Endothelial cell of umbilical vein (primary cell): ENCODE data around the gene SMAD2. TPM values are rescaled to one million over a fixed set of nuclear protein-coding genes. Genes with fewer than 3 reads are reported as not detected.

Experiments
- BruUV-seq: library from RNA; stranded (reverse); fragments of 400-500 nt; replicated peaks from 2 replicates; lab custom pipeline; 2021; lab: Mats Ljungman, UMichigan
- CTCF ChIA-PET: fragments of 300-600, 350-600 bp; sonication (Branson Sonifier 250); formaldehyde crosslinking; loops from one replicate; lab custom pipeline; 2021; ENCODE audit warnings: antibody characterized with exemption, inconsistent platforms; lab: Charles Lee
- POLR2A ChIA-PET: fragments of 300-600, 350-600 bp; sonication (Branson Sonifier 250); formaldehyde crosslinking; loops from one replicate; lab custom pipeline; 2021; ENCODE audit warnings: antibody characterized with exemption, inconsistent platforms; lab: Charles Lee
- DNase-seq: peaks from one replicate; pipeline ENCODE4 v3.0.0-alpha.2; 2011; ENCODE audit warnings: low read depth, low spot score
- FAIRE-seq: peaks from 2 replicates; lab custom pipeline; 2011; peaks lifted over from hg19 to GRCh38; lab: Jason Lieb, UNC
- H2AFZ ChIP-seq: 2 replicates; pipeline ENCODE4 v1.6.0; 2012; ENCODE audit warnings: low read depth, low read length, control low read depth, inconsistent platforms
- H3K27ac ChIP-seq: 2 replicates; pipeline ENCODE4 v1.5.1; 2011; ENCODE audit warnings: low read depth, mild to moderate bottlenecking, control low read depth, low read length, moderate library complexity; ENCODE audit not compliant: insufficient read depth
- H3K27me3 ChIP-seq, 2 experiments: 2 replicates each; pipeline versions ENCODE4 v1.6.0 to v1.6.1; 2011; ENCODE audit warnings: low read length in 2 of 2, mixed read lengths in 1 of 2; ENCODE audit not compliant: control insufficient read depth in 2 of 2, insufficient read depth in 2 of 2
- H3K36me3 ChIP-seq, 2 experiments: 2 replicates in 1 of 2; 3 replicates in 1 of 2; pipeline ENCODE4 v1.5.1; 2011; ENCODE audit warnings: low read length in 2 of 2, mild to moderate bottlenecking in 1 of 2, moderate library complexity in 1 of 2; ENCODE audit not compliant: control insufficient read depth in 2 of 2, insufficient read depth in 2 of 2; ENCODE audit errors: extremely low read depth in 1 of 2
- H3K4me1 ChIP-seq: 3 replicates; pipeline ENCODE4 v1.5.1; 2011; ENCODE audit warnings: mild to moderate bottlenecking, low read length; ENCODE audit not compliant: control insufficient read depth, insufficient read depth; ENCODE audit errors: extremely low read depth
- H3K4me2 ChIP-seq: 2 replicates; pipeline ENCODE4 v1.6.1; 2011; ENCODE audit warnings: low read length, control low read depth, mixed read lengths; ENCODE audit not compliant: insufficient read depth
- H3K4me3 ChIP-seq, 3 experiments: fragments of 200-600 bp in 1 of 3; sonication (generic), shearing (Covaris generic) in 1 of 3; replicated peaks in 1 of 3; 2 replicates each; pipeline ENCODE4 v1.5.1; 2011 to 2016; ENCODE audit warnings: control low read depth in 3 of 3, low read length in 3 of 3, mild to moderate bottlenecking in 2 of 3, inconsistent platforms in 1 of 3, low read depth in 1 of 3, moderate library complexity in 1 of 3; ENCODE audit not compliant: insufficient read depth in 1 of 3
- H3K79me2 ChIP-seq: 2 replicates; pipeline ENCODE4 v1.6.0; 2012; ENCODE audit warnings: low read length, inconsistent platforms; ENCODE audit not compliant: control insufficient read depth, insufficient read depth
- H3K9ac ChIP-seq: replicated peaks from 2 replicates; pipeline ENCODE3; 2011; ENCODE audit warnings: low read length, control low read depth; ENCODE audit not compliant: insufficient read depth; ENCODE audit errors: extremely low read depth
- H3K9me1 ChIP-seq: replicated peaks from 3 replicates; pipeline ENCODE4 v1.6.0; 2011; ENCODE audit warnings: mild to moderate bottlenecking, low read length; ENCODE audit not compliant: control insufficient read depth, insufficient read depth; ENCODE audit errors: extremely low read depth
- H3K9me3 ChIP-seq: replicated peaks from 2 replicates; pipeline ENCODE4 v1.5.1; 2012; ENCODE audit warnings: low read length, inconsistent platforms; ENCODE audit not compliant: control insufficient read depth, insufficient read depth
- H4K20me1 ChIP-seq: replicated peaks from 2 replicates; pipeline ENCODE3; 2011; ENCODE audit warnings: mild to moderate bottlenecking, low read length; ENCODE audit not compliant: control insufficient read depth, insufficient read depth; ENCODE audit errors: extremely low read depth
- EZH2 ChIP-seq: IDR thresholded peaks from 2 replicates; pipeline ENCODE4 v1.6.1; 2012; ENCODE audit warnings: borderline replicate concordance, low read depth, mild to moderate bottlenecking, moderate library complexity, low read length, inconsistent platforms; ENCODE audit not compliant: severe bottlenecking
- FOS ChIP-seq: IDR thresholded peaks from 2 replicates; pipeline ENCODE4 v1.6.1; 2011; ENCODE audit warnings: mild to moderate bottlenecking, low read length, moderate library complexity, borderline replicate concordance; ENCODE audit not compliant: insufficient read depth
- GATA2 ChIP-seq: IDR thresholded peaks from 2 replicates; pipeline ENCODE4 v1.7.0; 2011; ENCODE audit warnings: low read depth, mild to moderate bottlenecking, moderate library complexity, mixed read lengths, low read length; ENCODE audit not compliant: insufficient read length, insufficient read depth
- JUN ChIP-seq: IDR thresholded peaks from 2 replicates; pipeline ENCODE4 v1.6.1; 2011; ENCODE audit warnings: borderline replicate concordance, low read depth; ENCODE audit not compliant: insufficient read length, insufficient read depth
- MYC ChIP-seq: IDR thresholded peaks from one replicate; pipeline ENCODE4 v1.6.1; 2011; ENCODE audit warnings: mild to moderate bottlenecking, low read depth, low read length
- POLR2A ChIP-seq: IDR thresholded peaks from 2 replicates; pipeline ENCODE4 v1.6.1; 2012; ENCODE audit warnings: low read depth, mild to moderate bottlenecking, control low read depth, low read length
- POLR2AphosphoS5 ChIP-seq: IDR thresholded peaks from 2 replicates; pipeline ENCODE4 v1.6.1; 2012; ENCODE audit warnings: low read depth, mild to moderate bottlenecking, control low read depth, low read length, moderate library complexity; ENCODE audit not compliant: insufficient read depth
- dilution Hi-C: fragments of 300-500 bp; cut with MboI; formaldehyde crosslinking; loops from one replicate; pipeline ENCODE4 v1.15.0; 2019; ENCODE audit warnings: low sequenced_read_pairs; ENCODE audit not compliant: extremely low pct_ligation_motif_present
- intact Hi-C: fragments of 100-400 bp; cut with micrococcal nuclease; formaldehyde crosslinking; loops from one replicate; pipeline ENCODE4 v1.10.0; 2022
- polyA plus RNA-seq, 4 experiments: library from polyadenylated mRNA; depleted of rRNA in 3 of 4; stranded (reverse) in 3 of 4; unstranded in 1 of 4; fragments of >200 nt; gene quantifications; 2 replicates each; pipeline versions ENCODE4 v1.2.1 to v1.2.3, GENCODE V29; 2011 to 2012; ENCODE audit warnings: missing spikeins in 1 of 4
- total RNA-seq: library from RNA; stranded (reverse); gene quantifications from 2 replicates; pipeline ENCODE4 v1.2.3, GENCODE V29; 2021
- TF ChIP-seq, protein P1 (sequence below), 2 donors: IDR thresholded peaks; 1 replicate in 1 of 2; 2 replicates in 1 of 2; pipeline ENCODE4 v1.5.1; 2011; ENCODE audit warnings: low read length in 2 of 2, mild to moderate bottlenecking in 2 of 2, moderate library complexity in 2 of 2, control low read depth in 1 of 2, inconsistent platforms in 1 of 2, low read depth in 1 of 2; ENCODE audit not compliant: insufficient read depth in 1 of 2; ENCODE audit errors: extremely low read depth in 1 of 2
- TF ChIP-seq, protein P2 (sequence below): IDR thresholded peaks from 2 replicates; pipeline ENCODE4 v1.6.1; 2011; ENCODE audit not compliant: insufficient read depth, insufficient read length

SMAD2 gene
- total and polyA plus RNA-seq, 2 donors (not counting 3 experiments of a cell fraction or from before 2014, with no cell fraction given), result 40.3 to 123 TPM

DNA sequence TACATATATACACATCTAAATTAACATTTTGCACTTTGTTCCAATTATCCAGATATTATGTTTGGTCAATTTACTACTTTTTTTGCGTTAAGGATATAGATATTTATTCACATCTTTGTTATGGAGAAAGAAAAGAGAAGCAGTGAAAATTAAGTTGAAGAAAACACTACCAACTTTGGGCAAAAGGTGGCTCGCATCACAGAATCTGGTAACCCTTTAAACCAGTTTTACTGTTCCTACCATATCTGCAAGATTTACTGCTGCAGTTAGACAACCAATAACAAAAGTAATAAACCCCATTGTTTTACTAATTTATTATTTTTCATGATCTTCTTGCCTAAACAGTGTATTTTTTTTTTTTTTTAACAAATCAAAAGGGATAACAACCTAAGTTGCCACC lies 53.6 kb downstream of the SMAD2 start:
- no peaks in the 10 kb centered on the region for H3K9me3 ChIP-seq
- dilution Hi-C loops, result no loop called here
- no peaks in the 10 kb centered on the region for H3K36me3 ChIP-seq
- H3K79me2 ChIP-seq, result peaks cover 39% of the 10 kb centered on the region
- H3K4me2 ChIP-seq, result no peak overlapping the region
- ChIA-PET CTCF (interaction anchor here (1.0 kb wide), 1 partner anchor 12 kb away, joined by 3 read pairs; no protein-coding TSS in a partner anchor), POLR2A (no interaction called here)
- no peak for TF ChIP-seq EZH2
- BruUV-seq, result no TSS peak
- H3K9me1 ChIP-seq, result peaks cover 2% of the 10 kb centered on the region
- no peak for DNase-seq
- intact Hi-C loops, result no loop called here
- no peak overlapping the region for H3K27ac ChIP-seq
- no peak for FAIRE-seq
- H2AFZ ChIP-seq, result no peak overlapping the region
- H3K27me3 ChIP-seq, result no peaks in the 10 kb centered on the region
- no peak overlapping the region for H3K9ac ChIP-seq
- H3K4me3 ChIP-seq, result no peak overlapping the region
- H4K20me1 ChIP-seq, result peaks cover 3% of the 10 kb centered on the region
- H3K4me1 ChIP-seq, result no peaks in the 10 kb centered on the region

DNA sequence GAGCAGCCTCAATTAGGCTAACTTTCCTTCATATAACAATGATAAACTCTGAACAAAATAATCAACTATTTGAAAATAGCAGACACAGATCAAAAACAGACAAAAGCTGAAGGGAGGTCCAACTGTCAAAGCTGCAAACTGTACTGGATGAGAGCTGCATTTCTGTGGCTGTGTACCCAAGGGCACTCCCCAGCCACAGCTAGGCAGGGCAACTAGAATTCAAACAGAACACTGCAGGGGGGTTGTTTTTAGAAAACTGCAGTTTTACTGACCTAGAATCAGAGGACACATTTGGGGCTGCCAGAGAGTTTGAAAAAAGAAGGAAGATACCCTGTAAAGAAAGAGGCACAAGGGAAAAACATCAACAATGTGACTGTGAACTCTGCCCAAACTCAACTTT lies 56.8 kb downstream of the SMAD2 start:
- Histone ChIP-seq H3K27me3 (no peaks in the 10 kb centered on the region), H3K4me2 (no peak overlapping the region), H3K9ac (no peak overlapping the region), H2AFZ (no peak overlapping the region), H3K4me1 (peaks cover 2% of the 10 kb centered on the region), H3K9me1 (peaks cover 8% of the 10 kb centered on the region), H3K9me3 (no peaks in the 10 kb centered on the region), H3K36me3 (peaks cover 0 to 2% of the 10 kb centered on the region in 2 experiments), H3K79me2 (peaks cover 43% of the 10 kb centered on the region), H3K27ac (no peak overlapping the region), H4K20me1 (no peaks in the 10 kb centered on the region), H3K4me3 (no peak overlapping the region)
- BruUV-seq, result no TSS peak
- dilution Hi-C loops (no loop called here), intact Hi-C loops (no loop called here)
- TF ChIP-seq POLR2AphosphoS5, result no peak
- no peak for TF ChIP-seq MYC
- no peak for TF ChIP-seq FOS
- TF ChIP-seq, protein P1, sequence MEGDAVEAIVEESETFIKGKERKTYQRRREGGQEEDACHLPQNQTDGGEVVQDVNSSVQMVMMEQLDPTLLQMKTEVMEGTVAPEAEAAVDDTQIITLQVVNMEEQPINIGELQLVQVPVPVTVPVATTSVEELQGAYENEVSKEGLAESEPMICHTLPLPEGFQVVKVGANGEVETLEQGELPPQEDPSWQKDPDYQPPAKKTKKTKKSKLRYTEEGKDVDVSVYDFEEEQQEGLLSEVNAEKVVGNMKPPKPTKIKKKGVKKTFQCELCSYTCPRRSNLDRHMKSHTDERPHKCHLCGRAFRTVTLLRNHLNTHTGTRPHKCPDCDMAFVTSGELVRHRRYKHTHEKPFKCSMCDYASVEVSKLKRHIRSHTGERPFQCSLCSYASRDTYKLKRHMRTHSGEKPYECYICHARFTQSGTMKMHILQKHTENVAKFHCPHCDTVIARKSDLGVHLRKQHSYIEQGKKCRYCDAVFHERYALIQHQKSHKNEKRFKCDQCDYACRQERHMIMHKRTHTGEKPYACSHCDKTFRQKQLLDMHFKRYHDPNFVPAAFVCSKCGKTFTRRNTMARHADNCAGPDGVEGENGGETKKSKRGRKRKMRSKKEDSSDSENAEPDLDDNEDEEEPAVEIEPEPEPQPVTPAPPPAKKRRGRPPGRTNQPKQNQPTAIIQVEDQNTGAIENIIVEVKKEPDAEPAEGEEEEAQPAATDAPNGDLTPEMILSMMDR (IDR thresholded peaks at IDR 0.05; ENCODE audit: extremely low read depth in 1 of 2, insufficient read depth in 1 of 2, low read depth in 1 of 2, low read length in 2 of 2), result no peak
- no peak for TF ChIP-seq JUN
- TF ChIP-seq, protein P2, sequence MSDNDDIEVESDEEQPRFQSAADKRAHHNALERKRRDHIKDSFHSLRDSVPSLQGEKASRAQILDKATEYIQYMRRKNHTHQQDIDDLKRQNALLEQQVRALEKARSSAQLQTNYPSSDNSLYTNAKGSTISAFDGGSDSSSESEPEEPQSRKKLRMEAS, result no peak
- no peak for TF ChIP-seq GATA2
- TF ChIP-seq EZH2, result no peak
- no peak for TF ChIP-seq POLR2A
- ChIA-PET POLR2A (no interaction called here), CTCF (interaction anchor here (0.7 kb wide), 1 partner anchor 9 kb away, joined by 3 read pairs; no protein-coding TSS in a partner anchor)
- FAIRE-seq (no peak), DNase-seq (no peak)
